NB4 (cell line): ENCODE data around the gene NDST4.

Experiments used
- DNase-seq: peaks from one replicate; pipeline ENCODE4 v3.0.0; 2010; ENCODE audit warnings: low read depth
- H3K4me3 ChIP-seq: one replicate; pipeline ENCODE4 v1.5.1; 2011; ENCODE audit warnings: mild to moderate bottlenecking, low read depth, low read length, moderate library complexity
- CTCF ChIP-seq: IDR thresholded peaks from one replicate; pipeline ENCODE4 v1.5.1; 2012; ENCODE audit warnings: low read depth, low read length
- MAX ChIP-seq: IDR thresholded peaks from 2 replicates; pipeline ENCODE4 v1.6.1; 2011; ENCODE audit warnings: low read depth, low read length
- MYC ChIP-seq: IDR thresholded peaks from 2 replicates; pipeline ENCODE4 v1.6.1; 2011; ENCODE audit warnings: low read depth, low read length
- POLR2A ChIP-seq: IDR thresholded peaks from 2 replicates; pipeline ENCODE4 v1.6.1; 2011; ENCODE audit warnings: mild to moderate bottlenecking; ENCODE audit not compliant: insufficient read length; ENCODE audit errors: extremely low read depth

Gene NDST4

GRCh38 chr4:115101675-115102074 lies 11.7 kb downstream of the NDST4 start:
- no peak overlapping the region for H3K4me3 ChIP-seq
- TF ChIP-seq MYC (no peak), CTCF (no peak)
- no peak for DNase-seq

- TF ChIP-seq POLR2A (no peak), MYC (no peak), MAX (no peak), CTCF (peak; percentile 18)
- H3K4me3 ChIP-seq = no peak overlapping the region
- peak; percentile 21 for DNase-seq
Observed at GRCh38 chr4:115090483-115091075, 22.8 kb downstream of the NDST4 start.

- H3K4me3 ChIP-seq = no peak overlapping the region
- TF ChIP-seq MYC (no peak), POLR2A (no peak), MAX (no peak), CTCF (no peak)
- DNase-seq = no peak
Observed at GRCh38 chr4:115082633-115083032, 30.8 kb downstream of the NDST4 start.

GRCh38 chr4:115076691-115077090 lies 36.7 kb downstream of the NDST4 start:
- no peak overlapping the region for H3K4me3 ChIP-seq
- TF ChIP-seq POLR2A (no peak), CTCF (no peak), MAX (no peak), MYC (no peak)
- no peak for DNase-seq

GRCh38 chr4:115058533-115058932 lies 54.9 kb downstream of the NDST4 start:
- TF ChIP-seq POLR2A (no peak), MYC (no peak)
- DNase-seq = no peak
- H3K4me3 ChIP-seq = no peak overlapping the region

- peak; percentile 48 for DNase-seq
- no peak for TF ChIP-seq MAX
- TF ChIP-seq MYC = no peak
- no peak for TF ChIP-seq POLR2A
- TF ChIP-seq CTCF = peak; percentile 44
- no peak overlapping the region for H3K4me3 ChIP-seq
Observed at GRCh38 chr4:115054836-115055235, 58.6 kb downstream of the NDST4 start.
